Raji (cell line): ENCODE measurements around the gene ZNF326.

Source experiments
- POLR2A ChIP-seq: IDR thresholded peaks from 2 replicates; pipeline ENCODE4 v1.6.1; 2011; ENCODE audit warnings: low read depth, low read length, control low read depth; ENCODE audit not compliant: insufficient read depth

The ZNF326 gene

GRCh38 chr1:90023691-90024090, 28.8 kb downstream of the ZNF326 start:
- TF ChIP-seq POLR2A, result no peak

GRCh38 chr1:90027281-90027680, 32.4 kb downstream of the ZNF326 start:
- no peak for TF ChIP-seq POLR2A

GRCh38 chr1:90039652-90040051, 44.7 kb downstream of the ZNF326 start:
- no peak for TF ChIP-seq POLR2A

- TF ChIP-seq POLR2A, result no peak
Measured at GRCh38 chr1:90043586-90043985, 48.7 kb downstream of the ZNF326 start.

GRCh38 chr1:90044346-90044745, 49.4 kb downstream of the ZNF326 start:
- no peak for TF ChIP-seq POLR2A

GRCh38 chr1:90045853-90046563, 51.1 kb downstream of the ZNF326 start:
- TF ChIP-seq POLR2A, result no peak

- TF ChIP-seq POLR2A, result no peak
Measured at GRCh38 chr1:90046635-90047034, 51.7 kb downstream of the ZNF326 start.

GRCh38 chr1:90048043-90048442, 53.1 kb downstream of the ZNF326 start:
- no peak for TF ChIP-seq POLR2A

GRCh38 chr1:90067194-90067931, 72.5 kb downstream of the ZNF326 start:
- no peak for TF ChIP-seq POLR2A

GRCh38 chr1:90068611-90069280, 73.8 kb downstream of the ZNF326 start:
- TF ChIP-seq POLR2A, result no peak

- TF ChIP-seq POLR2A, result no peak
Measured at GRCh38 chr1:90074137-90074536, 79.2 kb downstream of the ZNF326 start.

- TF ChIP-seq POLR2A, result no peak
Measured at GRCh38 chr1:90074566-90074965, 79.7 kb downstream of the ZNF326 start.

- TF ChIP-seq POLR2A, result no peak
Measured at GRCh38 chr1:90074970-90075391, 80.1 kb downstream of the ZNF326 start.

- TF ChIP-seq POLR2A, result no peak
Measured at GRCh38 chr1:90083995-90084394, 89.1 kb downstream of the ZNF326 start.
